Activated gamma-delta T cell (primary cell): Measurements from ENCODE around the gene LCNL1.

Experiments
- DNase-seq: peaks from one replicate; lab custom pipeline; 2025; lab: John Stamatoyannopoulos, UW

Gene LCNL1

DNA sequence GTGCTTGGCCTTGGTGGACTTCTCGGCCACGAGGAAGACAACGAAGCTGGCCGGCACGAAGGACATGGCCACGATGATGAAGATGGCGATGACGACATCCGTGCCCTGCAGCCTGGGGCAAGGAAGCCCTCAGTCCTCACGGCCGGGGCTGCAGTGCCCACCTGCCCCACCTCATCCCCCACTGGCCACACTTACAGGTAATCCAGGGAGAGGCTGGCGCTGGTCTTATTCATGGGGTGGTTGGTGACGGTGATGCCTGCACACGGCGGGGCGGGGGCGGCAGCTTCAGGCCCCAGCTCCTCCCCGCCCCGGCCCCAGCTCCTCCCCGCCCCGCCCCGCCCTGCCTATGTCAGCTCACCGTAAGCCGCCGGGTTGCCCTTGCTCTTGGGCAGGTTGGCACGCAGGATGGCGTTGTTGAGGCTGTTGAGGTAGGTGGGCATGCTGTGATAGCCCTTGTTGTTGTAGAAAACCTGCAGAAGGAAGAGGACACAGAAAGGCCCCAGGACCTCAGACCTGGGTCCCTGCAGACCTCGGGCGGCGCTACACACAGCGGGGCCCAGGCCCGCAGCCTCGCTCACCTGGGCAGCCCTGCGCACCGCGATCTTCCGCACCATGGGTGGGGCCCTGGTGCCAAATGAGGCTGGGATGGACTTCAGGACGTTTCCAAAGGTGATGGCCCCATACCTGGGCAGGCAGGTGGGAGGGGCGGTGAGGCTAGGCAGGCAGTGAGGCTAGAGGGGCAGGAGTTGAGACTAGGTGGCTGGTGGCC is 29.3 kb downstream of the LCNL1 start:
- DNase-seq = no peak

DNA sequence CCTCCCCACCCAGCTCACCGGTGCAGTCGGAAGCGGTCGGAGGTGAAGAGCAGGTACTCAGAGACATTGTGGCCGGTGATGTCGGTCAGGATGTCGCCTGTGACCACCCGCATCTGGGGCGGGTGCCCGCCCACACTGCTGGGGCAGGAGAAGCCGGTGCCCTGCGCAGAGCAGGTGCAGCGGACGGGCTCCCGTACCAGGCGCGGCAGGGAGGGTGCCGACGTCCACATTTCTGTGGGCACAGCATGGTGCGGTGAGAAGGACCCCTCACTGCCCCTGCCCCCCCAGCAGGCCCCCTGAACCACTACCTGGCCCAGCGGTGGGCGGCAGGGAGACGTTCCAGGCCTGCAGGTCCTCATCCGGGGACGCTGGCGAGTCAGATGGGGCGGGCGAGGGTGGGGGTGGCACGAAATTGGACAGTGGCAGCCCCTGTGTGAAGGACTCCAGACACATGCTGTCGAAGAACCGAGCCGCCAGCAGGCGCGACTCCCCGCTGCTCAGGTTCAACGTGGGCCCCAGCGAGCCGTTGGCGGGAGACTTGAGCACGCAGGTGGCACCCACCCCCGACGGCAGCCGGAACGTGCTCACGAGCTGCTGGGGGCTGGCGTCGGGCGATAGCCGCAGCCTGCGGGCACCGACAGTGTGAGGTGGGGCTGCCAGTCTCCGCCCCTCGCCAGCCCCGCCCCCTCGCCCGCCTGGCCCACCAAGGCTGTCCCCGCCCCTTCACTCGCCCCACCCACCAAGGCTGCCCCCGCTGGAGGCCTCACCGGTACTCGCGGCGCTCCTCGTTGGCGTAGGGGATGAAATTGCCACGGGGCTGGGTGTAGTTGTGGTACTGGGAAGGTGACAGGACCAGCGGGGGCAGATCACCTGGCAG is 30.1 kb downstream of the LCNL1 start:
- no peak for DNase-seq

DNA sequence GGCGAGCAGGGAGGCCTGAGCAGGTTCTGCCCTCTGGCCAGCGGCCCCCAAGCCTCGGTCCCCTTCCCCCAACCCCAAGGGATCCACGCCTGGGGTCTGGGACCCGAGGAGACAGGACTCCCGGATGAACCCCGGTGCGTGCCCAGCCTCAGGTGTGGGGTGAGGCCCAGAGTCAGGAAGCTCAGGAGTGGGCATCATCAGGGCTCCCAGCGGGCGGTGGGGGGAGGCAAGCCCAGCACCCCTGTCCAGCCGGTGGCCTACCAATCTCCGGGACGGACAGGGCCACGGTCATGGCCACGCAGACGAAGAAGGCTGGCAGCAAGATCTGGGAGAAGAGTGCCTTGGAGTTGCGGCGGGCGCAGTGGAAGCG is 30.8 kb downstream of the LCNL1 start:
- DNase-seq = no peak

DNA sequence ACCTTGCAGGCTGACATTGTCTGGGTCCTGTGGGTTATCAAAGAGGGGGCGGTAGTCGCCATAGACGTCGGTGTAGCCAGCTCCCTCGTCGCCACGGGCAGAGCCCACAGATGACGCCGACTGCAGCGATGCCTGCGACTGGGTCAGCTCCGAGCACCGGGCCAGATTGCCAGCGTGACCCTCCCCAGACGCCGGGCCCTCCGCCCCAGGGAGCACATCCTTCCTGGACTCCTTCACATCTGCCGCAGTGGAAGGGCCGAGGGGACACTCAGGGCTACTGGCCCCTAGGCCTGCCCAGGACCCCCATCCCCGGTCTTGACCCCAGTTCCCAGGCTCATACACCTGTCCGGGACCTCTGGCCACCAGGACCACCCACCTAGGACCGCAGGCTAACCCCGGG is 31.4 kb downstream of the LCNL1 start:
- no peak for DNase-seq

DNA sequence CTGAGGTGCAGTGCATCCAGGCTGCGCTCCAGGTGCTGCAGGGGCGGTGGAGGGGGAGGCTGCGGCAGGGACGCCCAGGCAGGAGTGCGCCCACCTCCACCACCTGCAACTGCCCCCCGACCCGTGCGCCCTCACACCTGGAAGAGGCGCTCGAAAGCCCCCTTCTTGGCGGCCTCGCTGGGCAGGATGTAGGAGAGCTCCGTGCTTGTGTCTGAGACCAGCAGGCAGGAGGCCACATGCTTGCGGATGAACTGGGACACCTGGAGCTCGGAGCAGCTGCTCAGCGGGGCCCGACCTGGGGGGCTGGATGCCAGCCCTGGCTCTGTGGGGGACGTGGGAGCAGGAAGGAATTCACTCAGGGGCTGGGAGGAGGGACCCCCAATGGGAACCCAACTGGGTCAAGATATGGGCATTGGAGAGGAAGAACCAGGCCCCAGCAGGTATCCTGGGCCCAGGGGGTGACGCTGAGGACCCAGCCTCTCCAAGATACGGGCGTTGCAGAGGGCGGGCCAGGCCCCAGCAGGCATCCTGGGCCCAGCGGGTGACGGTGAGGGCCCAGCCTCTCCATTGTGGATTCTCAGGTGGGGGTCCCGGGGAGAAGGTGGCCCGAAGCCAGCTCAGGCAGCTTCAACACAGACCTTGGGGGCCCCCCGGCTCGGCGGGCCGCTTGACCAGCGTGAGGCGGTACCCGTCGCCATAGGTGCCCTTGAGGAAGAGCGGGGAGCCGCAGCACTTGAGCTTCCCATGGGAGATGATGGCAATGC is 32.2 kb downstream of the LCNL1 start:
- no peak for DNase-seq

DNA sequence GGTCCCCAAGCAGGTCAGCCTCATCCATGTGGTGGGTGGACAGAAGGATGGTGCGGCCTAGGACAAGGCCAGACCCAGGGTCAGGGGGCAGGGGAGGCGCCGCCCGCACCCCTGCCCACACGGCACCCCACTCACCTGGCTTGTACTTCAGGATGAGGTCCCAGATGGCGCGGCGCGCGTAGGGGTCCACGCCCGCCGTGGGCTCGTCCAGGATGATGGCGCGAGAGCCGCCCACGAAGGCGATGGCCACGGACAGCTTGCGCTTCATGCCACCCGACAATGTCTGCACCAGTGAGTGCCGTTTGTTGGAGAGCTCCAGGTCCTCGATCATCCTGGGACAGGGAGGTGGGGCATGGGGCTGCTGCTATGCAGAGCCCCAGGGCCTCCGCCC is 32.7 kb downstream of the LCNL1 start:
- DNase-seq = no peak

DNA sequence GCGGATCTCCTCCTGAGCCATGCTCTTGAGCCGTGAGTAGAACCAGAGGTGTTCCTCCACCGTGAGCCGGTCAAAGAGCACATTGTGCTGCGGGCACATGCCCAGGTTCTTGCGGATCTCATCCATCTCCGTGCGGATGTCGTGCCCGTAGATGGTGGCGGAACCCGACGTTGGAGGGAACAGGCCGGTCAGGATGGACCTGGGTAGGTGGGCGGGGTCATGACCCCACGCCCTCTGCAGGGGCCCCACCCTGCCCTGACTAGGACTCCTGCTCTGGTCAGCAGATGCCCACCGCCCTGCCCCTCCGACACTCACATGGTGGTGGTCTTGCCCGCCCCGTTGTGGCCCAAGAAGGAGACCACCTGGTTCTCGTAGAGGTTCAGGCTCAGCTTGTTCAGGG is 33.2 kb downstream of the LCNL1 start:
- DNase-seq = no peak

DNA sequence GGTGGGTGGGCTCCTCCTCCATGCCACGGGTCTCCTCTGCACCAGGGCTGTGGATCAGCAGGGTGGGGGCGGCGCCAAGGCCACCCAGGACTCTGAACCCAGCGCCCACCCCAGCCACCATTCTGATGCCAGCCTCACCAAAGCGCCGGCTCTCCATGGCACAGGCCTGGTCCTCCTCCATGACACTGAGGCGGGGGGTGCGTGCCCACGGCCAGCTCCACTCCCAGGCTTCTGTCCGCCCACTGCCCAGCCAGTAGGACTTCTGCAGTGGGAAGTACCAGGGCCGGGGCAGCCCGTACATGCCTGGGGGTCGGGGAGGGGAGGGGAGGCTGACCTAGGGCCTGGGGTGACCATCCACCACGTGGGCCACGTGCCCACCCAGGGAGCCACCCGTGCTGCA is 33.6 kb downstream of the LCNL1 start:
- DNase-seq = no peak

DNA sequence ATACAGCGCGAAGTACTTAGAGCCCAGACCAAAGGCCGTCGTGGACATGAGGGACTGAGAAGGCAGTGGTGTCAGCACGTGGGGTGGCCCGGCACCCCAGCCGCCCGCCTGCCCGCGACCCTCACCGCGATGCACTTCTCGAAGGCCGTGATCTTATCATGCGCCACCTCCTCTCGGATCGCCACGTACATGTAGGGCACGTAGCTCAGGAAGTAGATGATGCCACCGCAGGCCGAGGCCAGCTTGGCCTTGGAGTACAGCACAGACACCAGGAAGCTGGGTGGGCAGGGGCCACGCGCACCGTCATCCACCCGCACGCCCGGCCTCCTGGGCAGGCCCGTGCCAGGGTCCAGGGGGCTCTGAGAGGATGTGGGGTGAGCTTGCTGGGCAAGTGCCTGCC is 34.3 kb downstream of the LCNL1 start:
- DNase-seq = no peak

DNA sequence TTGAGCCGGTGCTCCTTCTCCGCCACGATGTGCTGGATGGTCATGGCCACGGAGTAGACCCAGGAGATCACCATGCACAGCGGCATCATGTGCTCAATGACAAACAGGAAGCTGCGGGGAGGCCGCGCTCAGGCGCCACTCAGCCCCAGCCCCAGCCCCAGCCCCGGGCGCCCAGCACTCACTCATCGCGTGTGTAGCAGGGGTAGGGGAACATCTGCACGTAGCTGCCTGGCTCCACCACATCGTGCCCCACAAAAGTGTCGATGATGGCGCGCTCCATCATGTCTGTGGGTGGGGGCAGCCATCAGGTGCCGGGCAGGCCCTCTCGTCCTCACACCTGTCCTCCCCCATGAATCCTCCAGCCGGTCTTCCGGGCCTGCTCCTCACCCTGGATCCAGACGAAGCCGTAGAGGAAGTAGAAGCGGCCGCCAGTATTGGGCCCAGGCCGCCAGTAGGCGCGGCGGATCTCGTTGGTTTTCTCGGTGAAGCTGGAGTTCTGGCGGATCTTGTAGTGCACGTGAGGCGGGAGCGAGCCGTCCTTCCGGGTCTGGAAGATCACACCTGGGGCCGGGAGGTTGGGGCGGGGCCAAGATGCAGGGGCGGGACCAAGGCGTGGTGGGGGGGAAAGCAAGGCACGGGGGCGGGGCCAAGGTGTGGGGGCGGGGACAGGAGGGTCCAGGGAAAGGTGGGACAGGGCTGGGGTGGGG is 35.2 kb downstream of the LCNL1 start:
- DNase-seq = no peak

DNA sequence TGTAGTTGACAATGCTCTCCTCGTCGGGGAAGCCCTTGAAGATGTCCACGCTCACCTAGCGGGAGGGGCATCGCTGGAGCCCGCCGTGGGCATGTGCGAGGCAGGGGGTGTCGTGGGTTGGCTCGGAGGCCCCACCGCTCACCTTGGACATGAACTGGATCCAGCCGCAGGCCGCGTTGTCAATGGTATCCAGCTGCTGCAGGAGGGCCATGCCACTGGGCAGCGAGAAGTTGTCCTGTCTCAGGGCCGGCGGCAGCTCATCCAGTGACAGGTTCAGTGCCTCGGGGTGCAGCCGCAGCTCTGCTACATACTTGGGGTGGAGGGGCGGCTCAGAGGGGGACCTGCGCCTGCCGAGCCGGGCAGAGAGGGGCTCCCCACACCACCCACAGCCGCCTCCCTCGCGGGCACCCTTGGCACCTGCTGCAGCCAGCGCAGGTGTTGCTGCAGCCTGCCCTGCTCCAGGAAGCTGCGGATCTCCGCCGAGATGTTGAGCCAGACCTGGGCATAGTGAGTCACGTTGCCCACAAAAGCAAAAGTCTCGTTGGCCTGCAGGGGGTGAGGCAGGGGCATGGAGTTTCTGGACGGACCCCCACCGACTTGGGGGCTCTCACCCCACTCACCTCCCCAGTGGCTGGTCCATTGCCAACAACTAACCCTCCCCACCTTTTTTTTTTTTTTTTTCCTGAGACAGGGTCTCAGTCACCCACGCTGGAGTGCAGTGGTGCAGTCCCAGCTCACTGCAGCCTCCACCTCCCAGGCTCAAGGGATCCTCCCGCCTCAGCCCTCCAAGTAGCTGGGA is 36.2 kb downstream of the LCNL1 start:
- DNase-seq = no peak

DNA sequence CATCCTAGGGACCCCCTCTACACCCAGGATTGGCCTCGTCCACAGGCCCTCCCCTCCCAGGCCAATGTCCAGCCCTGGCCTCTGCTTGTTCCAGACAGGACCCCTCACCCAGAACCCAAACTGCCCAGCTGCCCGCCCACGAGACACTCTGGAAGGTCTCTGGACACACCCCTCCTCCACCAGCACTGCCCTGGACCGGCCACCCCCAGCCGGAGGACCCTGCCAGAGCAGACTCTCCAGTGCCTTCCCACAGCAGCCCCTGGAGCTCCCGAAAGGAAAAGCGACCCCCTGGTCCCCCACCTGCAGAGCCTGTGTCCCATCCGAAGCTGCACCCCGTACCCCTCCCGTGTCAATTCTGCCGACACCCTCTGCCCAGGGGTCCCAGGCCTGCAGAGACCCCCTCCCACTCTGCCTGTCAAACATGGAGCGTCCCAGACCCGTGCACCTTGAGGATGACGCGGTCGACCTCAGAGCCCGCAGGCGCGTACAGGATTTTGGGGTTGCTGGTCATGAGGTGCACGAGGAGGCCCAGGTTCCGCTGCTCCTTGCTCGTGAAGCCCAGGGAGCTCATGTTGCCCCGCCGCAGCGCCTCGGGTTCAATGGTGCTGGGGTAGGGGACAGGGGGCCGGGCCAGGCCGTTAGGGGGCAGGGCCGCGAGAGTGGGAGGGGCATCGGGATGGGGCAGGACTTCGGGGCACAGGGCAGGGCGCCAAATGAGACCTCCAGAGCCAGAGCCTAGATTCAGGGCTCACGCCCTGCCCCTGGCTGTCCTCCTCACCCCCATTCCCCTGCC is 37.3 kb downstream of the LCNL1 start:
- no peak for DNase-seq

DNA sequence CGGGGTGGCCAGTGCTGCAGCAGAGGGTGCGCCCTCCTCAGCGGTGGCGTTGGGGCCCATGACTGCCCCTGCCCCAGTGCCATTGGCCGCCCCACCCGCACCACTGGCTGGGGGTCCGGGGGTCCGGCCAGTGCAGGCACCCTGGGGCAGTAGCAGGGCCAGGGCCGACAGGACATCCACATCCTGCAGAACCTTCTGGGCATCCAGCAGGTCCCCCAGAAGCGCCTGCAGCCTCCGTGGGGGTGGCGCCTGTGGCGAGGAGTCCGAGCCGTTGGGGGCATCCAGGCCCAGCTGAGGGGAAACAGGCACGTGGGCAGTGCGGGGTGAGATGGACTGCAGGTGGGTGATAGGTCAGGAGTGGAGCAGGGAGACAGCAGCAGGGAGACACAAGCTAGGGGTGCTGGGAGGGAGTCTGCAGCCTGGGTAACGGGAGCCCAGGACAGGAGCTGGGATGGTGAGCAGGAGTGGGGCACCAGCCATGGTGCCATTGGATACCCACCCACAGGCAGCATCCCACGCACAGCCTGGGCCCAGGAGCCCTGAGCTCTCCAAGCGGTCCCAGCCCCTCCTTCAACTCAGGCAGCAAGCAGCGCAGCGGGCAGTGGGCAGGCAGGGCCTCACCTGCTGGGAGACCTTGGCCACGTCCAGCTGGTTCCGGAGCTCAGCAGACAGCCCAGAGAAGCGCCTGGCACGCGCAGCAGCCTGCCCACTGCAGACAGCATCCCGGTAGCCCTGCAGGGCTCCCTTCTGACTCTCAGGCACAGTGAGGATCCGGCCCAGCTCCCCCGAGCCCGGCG is 38.2 kb downstream of the LCNL1 start:
- no peak for DNase-seq

DNA sequence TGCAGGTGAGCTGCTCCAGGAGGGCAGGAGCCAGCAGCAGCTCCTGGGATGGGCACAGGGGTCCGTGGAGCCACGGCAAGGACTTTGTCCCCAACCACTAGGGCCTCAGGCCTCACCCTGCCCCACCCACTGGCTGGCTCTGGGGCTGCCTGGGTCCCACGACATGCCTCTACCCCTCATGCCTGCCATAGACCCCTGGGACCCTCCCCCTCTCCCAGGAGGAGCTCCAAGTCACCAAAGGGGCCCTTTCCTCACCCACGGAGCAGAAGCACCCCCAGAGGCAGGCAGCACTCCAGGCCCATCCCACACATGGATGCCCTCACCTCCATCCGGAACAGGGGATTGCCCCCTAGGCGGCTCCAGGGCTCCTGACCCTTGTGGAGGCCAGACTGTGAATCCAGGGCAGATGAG is 38.8 kb downstream of the LCNL1 start:
- DNase-seq = no peak

DNA sequence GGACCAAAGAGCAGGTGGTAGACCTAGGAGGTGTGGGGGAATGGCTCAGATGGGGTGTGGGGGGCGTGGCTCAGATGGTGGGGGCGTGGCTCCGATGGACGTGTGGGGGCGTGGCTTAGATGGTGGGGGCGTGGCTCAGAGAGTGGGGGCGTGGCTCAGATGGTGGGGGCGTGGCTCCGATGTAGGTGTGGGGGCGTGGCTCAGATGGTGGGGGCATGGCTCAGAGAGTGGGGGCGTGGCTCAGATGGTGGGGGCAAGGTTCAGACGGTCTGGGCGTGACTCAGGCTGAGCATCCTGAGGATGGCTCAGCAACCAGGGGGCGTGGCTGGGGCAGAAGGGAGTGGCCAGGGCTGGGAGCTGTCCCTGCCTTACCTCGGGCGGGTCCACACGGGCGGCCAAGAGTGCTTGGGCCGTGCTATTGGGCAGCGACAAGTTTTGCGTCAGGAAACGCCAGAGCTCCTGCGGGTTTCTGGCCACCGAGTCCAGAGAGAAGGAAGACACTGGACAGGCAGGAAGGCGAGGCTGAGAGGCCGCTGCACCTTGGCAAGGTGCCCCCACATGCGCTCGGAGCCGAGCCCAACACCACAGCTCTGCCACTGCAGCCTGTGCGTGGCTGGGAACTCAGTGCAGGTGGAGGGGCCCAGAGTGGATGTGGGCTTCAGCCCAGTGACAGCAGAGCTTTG is 39.3 kb downstream of the LCNL1 start:
- DNase-seq = peak; percentile 45

DNA sequence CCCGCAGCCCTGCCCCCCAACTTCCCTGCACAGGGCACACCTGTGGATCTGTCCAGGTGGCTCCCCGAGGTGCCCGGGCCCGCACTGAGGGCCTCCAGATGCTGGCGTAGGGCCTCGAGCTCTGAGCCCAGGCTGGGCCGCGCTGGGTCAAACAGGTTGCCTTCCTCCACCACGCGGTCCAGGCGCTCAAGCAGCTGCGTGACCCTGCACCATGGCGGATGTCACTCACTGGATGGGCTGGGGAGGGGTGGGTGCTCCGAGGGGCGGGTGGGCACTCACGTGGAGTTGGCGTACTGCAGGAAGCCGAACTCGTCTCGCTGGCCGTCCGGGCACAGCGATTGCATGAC is 39.8 kb downstream of the LCNL1 start:
- DNase-seq = no peak

DNA sequence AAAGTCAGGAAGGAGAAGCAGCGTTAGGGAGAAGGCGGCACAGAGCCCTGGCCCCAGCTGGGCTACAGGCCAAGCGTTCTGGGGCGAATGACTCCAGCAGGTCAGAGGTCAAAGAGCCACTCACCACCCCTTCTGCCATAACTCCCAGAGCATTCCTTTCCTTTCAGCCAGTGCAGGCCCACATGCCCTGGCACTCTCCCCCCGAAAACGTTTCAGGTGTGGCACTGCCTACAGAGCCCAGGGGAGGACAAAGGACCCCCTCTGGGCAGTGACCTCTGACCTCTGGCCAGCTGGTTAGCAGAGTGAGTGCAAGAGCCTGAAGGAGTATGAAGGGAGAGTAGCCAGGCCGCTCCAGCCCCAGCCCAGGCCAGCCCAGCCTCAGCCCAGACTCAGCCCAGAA is 40.4 kb downstream of the LCNL1 start:
- no peak for DNase-seq

DNA sequence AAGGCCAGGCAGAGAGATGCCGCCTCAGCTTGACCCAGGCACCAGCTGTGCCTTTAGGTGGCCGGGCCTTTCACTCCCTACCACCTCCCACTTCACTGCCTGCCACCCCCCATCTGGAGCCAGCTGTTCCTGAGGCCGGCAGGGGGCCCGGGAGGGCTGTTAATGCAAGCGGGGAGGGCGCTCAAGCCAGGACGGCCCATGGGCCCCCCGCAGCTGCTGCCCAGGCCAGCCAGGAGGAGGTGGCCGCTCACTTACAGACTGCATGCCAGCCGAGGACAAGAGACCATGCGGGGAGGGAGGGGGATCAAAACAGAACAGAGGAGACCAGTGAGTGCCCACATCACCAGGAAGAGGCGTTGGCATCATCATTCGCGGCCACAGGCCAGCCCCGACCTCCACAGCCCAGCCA is 40.8 kb downstream of the LCNL1 start:
- DNase-seq = no peak

DNA sequence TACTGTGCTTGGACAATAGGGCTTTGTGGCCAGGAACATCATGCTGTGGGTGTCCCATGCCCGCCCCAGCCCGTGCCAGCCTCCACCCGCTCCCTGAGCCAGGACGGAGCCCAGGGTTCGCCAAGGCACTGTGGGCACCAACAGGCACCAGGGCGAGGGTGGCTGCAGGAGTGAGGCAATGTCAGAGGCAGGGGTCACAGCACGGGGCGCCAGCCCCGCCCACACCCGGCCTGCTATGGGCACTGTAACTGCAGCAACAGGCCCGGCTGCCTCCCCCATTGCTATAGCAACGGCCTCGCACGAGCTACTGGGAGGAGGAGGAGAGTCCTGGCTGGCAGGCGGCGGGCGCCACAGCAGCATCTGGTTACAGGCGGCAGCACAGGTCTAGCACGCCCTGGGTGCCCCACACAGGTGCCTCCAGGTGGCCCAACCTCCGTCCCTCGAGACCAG is 42.7 kb downstream of the LCNL1 start:
- no peak for DNase-seq
